ENCODE results near the gene HPGDS. TPM values are rescaled to one million over a fixed set of nuclear protein-coding genes. Genes with fewer than 3 reads are reported as not detected.
"Not testable (repeated sequence)": the region's sequence is repeated elsewhere in the genome, so short reads cannot be mapped to it uniquely, and the experiment has no call there.

The HPGDS gene
- total RNA-seq, 1 donor, result 7.3 TPM

- no peak for DNase-seq (ENCODE audit: low read depth in 2 of 3, low spot score in 2 of 3)
Observed at GRCh38 chr4:94358101-94358500, 15.5 kb upstream of the HPGDS start.

- DNase-seq (ENCODE audit: low read depth in 2 of 3, low spot score in 2 of 3), result no peak
Observed at GRCh38 chr4:94357624-94358023, 15.0 kb upstream of the HPGDS start.

GRCh38 chr4:94356444-94356843, 13.8 kb upstream of the HPGDS start:
- DNase-seq (ENCODE audit: low read depth in 2 of 3, low spot score in 2 of 3), result no peak

GRCh38 chr4:94354474-94354896, 11.8 kb upstream of the HPGDS start:
- DNase-seq (ENCODE audit: low read depth in 2 of 3, low spot score in 2 of 3), result no peak

- DNase-seq (ENCODE audit: low read depth in 2 of 3, low spot score in 2 of 3), result no peak
Observed at GRCh38 chr4:94352996-94353395, 10.4 kb upstream of the HPGDS start.

- peak in 1 of 3 donors; percentile 51 for DNase-seq (ENCODE audit: low read depth in 2 of 3, low spot score in 2 of 3)
Observed at GRCh38 chr4:94352163-94352562, 9.5 kb upstream of the HPGDS start.

GRCh38 chr4:94351319-94351718, 8.7 kb upstream of the HPGDS start:
- no peak for DNase-seq (ENCODE audit: low read depth in 2 of 3, low spot score in 2 of 3)

GRCh38 chr4:94350095-94350494, 7.5 kb upstream of the HPGDS start:
- no peak for DNase-seq (ENCODE audit: low read depth in 2 of 3, low spot score in 2 of 3)

- DNase-seq (ENCODE audit: low read depth in 2 of 3, low spot score in 2 of 3), result peak in 1 of 3 donors; percentile 46
Observed at GRCh38 chr4:94349193-94349592, 6.6 kb upstream of the HPGDS start.

GRCh38 chr4:94348666-94349065, 6.0 kb upstream of the HPGDS start:
- DNase-seq (ENCODE audit: low read depth in 2 of 3, low spot score in 2 of 3), result no peak

- no peak for DNase-seq (ENCODE audit: low read depth in 2 of 3, low spot score in 2 of 3)
Observed at GRCh38 chr4:94346541-94346940, 3.9 kb upstream of the HPGDS start.

GRCh38 chr4:94345969-94346368, 3.3 kb upstream of the HPGDS start:
- peak in 1 of 3 donors; percentile 48 for DNase-seq (ENCODE audit: low read depth in 2 of 3, low spot score in 2 of 3)

GRCh38 chr4:94345266-94345665, 2.6 kb upstream of the HPGDS start:
- no peak for DNase-seq (ENCODE audit: low read depth in 2 of 3, low spot score in 2 of 3)

- DNase-seq (ENCODE audit: low read depth in 2 of 3, low spot score in 2 of 3), result no peak
Observed at GRCh38 chr4:94344457-94344856, 1.8 kb upstream of the HPGDS start.

- no peak for DNase-seq (ENCODE audit: low read depth in 2 of 3, low spot score in 2 of 3)
Observed at GRCh38 chr4:94341481-94342370, 910 bp downstream of the HPGDS start.

- peak in 1 of 3 donors; percentile 43 for DNase-seq (ENCODE audit: low read depth in 2 of 3, low spot score in 2 of 3)
Observed at GRCh38 chr4:94339779-94340178, 2.9 kb downstream of the HPGDS start.

- peak in 1 of 3 donors; percentile 59 for DNase-seq (ENCODE audit: low read depth in 2 of 3, low spot score in 2 of 3)
Observed at GRCh38 chr4:94338681-94339351, 3.8 kb downstream of the HPGDS start.

- DNase-seq (ENCODE audit: low read depth in 2 of 3, low spot score in 2 of 3), result not testable (repeated sequence)
Observed at GRCh38 chr4:94336791-94337190, 5.8 kb downstream of the HPGDS start.

GRCh38 chr4:94336303-94336702, 6.3 kb downstream of the HPGDS start:
- no peak for DNase-seq (ENCODE audit: low read depth in 2 of 3, low spot score in 2 of 3)

- DNase-seq (ENCODE audit: low read depth in 2 of 3, low spot score in 2 of 3), result no peak
Observed at GRCh38 chr4:94334962-94335361, 7.7 kb downstream of the HPGDS start.

- DNase-seq (ENCODE audit: low read depth in 2 of 3, low spot score in 2 of 3), result no peak
Observed at GRCh38 chr4:94334476-94334875, 8.2 kb downstream of the HPGDS start.

GRCh38 chr4:94333866-94334265, 8.8 kb downstream of the HPGDS start:
- no peak for DNase-seq (ENCODE audit: low read depth in 2 of 3, low spot score in 2 of 3)
